Measurements from ENCODE around the gene POLR2J.
A peak's percentile ranks its signal among the peaks of the same experiment; 100 is the strongest.
"Not testable (repeated sequence)": the region's sequence is repeated elsewhere in the genome, so short reads cannot be mapped to it uniquely, and the experiment has no call there.

POLR2J gene

DNA sequence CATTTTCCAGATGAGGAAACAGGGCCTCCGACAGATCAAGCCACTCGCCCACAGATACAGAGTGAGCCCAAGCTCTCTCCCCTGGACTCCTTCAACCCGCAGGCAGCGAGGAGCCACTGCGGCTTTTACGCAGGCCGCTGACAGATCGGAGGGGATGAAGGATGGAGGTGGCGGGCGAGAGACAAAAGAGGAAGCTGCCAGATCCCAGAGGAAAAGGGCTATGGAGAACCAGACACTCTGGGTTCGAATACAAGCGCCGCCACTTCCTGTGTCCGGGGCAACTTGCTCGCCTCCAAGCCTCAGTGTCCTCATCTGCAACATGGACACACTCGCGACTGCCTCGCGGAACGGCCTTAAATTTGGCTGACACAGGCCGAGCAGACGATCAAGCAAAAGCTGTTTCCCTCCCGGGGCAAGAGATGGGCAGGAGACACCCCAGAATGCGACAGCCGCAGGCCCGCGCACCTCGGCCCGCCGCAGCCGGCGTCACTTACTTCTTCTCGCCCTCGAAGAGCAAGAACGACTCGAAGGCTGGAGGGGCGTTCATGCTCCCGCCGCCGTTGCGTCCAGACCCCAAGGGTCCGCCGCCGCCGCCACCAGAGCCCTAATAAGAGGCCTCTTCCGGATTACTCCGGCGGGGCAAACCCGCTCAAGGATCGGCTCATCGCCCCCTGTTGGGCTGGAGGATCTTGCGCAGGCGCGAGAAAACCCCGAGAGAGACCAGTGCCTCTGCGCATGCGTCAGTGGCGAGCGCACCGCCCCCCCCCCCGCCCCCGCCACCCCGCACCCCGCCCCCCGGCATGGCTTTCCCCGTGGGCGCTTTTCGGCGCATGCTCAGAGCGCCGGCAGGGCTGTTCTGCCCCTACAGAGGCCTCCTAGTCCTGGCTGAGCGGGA lies at the start of gene POLR2J:
Gene POLR2J (minus strand): TSS at position 609 of the 895 bp plus-strand sequence. CDS start 62 bp downstream, at position 547.
- peak; percentile 60 to 99 (median 89) for DNase-seq
- intact Hi-C loops (cut with DNase I) = not testable (repeated sequence)

DNA sequence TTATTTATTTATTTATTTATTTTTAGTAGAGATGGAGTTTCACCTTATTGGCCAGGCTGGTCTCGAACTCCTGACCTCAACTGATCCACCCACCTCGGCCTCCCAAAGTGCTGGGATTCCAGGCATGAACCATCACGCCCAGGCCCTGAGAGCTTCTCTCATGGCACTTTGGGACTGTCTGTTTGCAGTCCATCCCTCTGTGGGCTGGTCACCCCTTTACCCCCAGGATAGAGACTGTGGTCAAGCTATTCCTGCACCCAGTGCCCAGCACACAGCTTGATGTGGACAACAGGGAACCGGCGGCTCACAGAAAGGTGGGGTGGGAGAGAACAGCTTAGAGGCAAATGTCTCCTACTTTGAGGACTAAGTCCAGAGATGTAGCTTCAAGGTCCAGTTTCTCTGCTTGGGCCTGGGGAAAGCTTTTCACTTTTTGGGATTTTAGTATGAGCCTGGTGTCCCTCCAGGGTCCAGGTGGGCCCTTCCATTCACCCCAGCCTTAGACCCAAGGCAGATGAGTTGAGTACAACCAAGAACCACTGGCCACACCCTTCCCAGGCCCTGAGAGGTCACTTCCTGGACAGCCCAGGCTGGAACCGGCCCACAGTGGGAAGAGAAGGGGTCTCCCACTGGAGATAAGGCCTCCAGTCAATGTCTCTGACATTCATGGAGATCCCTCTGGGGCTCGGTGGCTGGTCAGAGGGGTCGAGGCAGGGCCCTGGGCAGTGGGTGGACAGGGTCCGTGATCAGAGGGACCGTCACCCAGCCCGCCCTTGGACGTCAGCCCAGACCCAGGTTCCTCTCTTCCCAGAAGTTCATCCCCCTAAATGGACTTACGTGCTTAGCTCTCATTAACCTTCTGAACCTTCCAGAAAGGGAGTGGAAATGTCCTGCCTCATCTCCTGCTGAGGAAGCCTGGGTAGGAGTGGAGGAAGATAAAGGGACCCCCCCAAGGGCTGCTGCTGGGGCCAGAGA lies 49.4 kb upstream of the POLR2J start:
- DNase-seq = peak in 1 of 42 donors; percentile 10
- intact Hi-C loops (cut with DNase I) = not testable (repeated sequence)

DNA sequence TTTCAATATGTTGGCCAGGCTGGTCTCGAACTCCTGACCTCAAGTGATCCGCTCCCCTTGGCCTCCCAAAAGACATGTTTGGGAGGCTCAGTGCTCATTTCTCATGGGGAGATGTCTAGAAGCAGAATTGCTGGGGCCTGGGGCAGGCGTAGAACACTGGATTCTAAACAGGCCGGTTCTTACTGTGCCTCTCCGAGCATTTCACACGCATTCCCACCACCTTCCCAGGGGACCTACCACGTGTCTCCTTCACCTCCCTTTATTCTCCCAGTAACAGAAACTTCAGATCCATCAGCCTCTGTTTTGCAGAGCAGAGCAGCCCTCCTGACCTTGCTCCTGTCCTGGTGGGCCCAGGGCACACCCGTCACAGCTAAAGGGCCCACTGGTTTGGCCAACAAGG lies 48.5 kb upstream of the POLR2J start:
- DNase-seq = not testable (repeated sequence)

DNA sequence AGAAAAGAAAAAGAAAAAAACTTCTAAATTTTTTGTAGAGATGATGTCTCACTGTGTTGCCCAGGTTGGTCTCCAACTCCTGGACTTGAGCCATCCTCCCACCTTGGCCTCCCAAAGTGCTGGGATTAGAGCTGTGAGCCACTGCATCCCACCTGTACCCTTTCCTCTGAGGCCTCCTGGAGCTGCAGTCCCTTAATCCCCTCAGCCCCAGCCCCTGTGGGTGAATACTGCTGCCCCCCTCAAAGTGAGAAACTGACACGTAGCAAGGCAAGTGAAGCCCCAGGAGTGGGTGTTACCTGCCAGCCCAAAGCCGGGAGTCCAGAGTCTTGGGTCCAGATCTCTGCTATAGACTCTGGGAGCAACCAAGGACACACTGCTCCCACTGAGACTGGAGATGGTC lies 46.1 kb upstream of the POLR2J start:
- DNase-seq = peak in 4 of 42 donors; percentile 3 to 31 (median 8)
- intact Hi-C loops (cut with DNase I) = not testable (repeated sequence)

More for the DNA sequence above, 48.5 kb upstream of the POLR2J start:
- intact Hi-C loops (cut with DNase I) = not testable (repeated sequence)

DNA sequence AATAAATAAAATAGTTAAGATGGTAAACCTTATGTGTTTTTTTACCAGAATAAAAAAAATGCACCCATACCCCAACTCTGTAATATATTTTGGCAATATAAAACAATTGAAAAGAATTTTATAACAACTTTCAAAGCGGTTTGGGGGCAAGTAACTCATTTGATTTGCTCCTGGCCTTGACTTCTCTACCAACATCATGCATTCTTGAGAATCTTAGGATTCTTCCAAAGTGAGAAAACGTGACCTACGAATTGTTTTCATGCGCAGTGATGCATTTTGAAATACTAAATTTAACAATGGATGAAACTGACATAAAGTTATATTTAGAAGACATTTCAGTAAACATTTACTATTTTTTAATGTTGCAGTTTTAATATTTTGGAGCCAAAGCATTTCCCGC lies 42.1 kb upstream of the POLR2J start:
- not testable (repeated sequence) for DNase-seq

DNA sequence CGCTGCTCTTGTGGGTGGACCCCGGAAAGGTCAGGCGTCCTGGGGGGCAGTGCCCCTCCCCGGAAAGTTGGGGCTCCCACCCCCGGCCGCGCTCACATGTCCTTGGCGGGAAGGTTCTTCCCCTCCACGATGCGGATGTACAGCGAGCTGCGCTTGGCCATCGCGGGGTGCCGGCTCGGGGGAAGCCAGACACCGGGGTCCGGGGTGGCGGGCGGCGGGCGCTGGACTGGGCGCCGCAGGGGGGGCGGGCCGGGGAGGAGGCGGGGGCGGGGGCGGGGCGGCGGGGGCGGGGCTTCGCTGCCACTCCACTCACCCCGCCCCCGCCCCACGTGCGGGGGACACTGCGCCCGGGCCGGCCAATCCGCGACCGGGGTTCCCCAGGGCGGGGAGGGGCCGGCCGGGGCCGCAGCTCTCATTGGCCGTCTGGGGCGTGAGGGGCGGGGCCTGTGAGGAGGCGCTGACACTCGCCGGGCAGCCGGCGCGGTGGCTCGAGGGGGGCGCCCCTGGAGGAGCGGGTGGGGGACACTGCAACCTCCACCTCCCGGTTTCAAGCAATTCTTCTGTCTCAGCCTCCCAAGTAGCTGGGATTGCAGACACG lies 38.9 kb upstream of the POLR2J start, which contains the start of gene RASA4B:
Gene RASA4B (minus strand): TSS at position 228 of the 598 bp plus-strand sequence. CDS start 67 bp downstream, at position 161.
- DNase-seq = peak in 18 of 42 donors; percentile 2 to 44 (median 17)

More for the DNA sequence above, 42.1 kb upstream of the POLR2J start:
- intact Hi-C loops (cut with DNase I) = not testable (repeated sequence)

DNA sequence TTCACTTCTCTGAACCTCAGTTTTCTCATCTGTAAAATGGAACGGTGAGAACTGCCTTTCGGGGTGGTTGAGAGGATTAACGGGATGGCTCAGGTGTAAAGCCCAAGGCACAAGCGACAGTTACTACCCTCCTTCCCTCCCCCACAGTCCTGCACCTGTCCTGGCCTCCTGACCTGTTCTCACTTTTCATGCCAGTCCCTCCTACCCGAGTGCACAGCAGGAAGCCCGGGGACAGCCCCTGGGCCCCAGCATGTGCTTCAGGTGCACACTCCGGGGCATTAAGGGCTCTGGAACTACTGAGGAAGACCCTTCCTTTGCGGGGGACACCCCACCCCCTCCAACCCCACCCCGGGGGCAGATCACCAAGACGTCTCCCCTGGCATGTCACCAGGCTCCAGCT lies 38.2 kb upstream of the POLR2J start:
- intact Hi-C loops (cut with DNase I); DNase-seq: not testable (repeated sequence)

More for the DNA sequence above, 38.9 kb upstream of the POLR2J start, which contains the start of gene RASA4B:
- intact Hi-C loops (cut with DNase I) = not testable (repeated sequence)

DNA sequence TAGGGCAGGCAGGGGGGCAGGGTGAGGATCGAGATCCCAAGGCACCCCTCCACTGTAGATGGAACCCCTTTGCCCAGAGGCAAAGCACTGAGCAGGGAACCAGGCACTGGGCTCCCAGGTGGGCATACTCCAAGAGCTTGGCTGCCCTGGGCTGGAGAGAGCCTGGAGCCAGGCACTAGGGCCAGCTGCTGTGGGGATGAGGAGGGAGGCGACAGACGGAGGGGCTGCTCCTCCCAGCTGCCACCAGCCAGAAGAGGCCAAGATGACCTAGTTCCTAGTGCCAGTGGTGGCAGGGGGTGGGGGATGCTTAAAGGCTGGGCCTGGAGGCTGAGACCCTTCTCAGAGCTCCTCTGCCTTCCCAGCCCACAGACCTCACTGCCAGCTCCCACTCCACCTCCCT lies 37.2 kb upstream of the POLR2J start:
- intact Hi-C loops (cut with DNase I); DNase-seq: not testable (repeated sequence)

DNA sequence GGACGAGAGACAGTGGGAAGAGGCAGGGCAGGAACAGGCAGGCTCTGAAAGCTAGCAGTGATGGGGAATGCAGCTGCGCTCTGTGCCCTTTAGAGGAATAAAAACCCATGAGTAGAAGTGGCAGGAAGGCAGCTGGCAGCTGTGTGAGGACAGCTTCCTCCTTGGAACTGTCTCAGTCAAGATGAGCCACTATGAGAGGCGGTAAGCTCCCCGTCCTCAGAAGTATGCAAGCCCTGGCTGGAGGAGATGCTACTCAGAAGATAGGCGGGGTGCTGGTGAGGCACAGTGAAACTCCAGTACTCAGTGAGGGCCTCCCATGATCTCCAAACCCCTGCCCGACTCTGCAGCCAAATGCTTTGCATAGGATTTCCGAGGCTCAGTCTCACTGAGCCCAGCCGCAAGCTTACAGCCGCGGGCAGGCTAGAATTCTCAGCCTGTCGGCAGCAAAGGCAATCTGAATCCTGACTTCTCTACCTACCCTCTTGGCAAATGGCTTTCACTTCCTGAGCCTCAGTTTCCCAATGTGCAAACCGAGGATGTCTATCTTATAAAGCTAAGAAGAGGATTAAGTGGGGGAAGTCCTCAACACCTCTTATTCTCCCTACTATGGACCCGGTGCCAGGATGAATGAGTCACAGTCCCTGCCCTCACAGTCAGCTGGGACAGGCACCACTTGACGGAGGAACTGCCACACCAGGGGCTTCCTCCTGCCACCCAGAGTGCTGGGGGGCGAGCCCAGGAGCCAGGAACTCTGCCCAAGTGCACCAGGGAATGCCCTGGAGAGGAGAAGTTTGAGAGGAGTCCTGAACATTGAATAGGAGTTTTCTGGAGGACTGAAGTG lies 36.4 kb upstream of the POLR2J start:
- intact Hi-C loops (cut with DNase I) = not testable (repeated sequence)
- DNase-seq = peak in 2 of 42 donors; percentile 5 to 15

DNA sequence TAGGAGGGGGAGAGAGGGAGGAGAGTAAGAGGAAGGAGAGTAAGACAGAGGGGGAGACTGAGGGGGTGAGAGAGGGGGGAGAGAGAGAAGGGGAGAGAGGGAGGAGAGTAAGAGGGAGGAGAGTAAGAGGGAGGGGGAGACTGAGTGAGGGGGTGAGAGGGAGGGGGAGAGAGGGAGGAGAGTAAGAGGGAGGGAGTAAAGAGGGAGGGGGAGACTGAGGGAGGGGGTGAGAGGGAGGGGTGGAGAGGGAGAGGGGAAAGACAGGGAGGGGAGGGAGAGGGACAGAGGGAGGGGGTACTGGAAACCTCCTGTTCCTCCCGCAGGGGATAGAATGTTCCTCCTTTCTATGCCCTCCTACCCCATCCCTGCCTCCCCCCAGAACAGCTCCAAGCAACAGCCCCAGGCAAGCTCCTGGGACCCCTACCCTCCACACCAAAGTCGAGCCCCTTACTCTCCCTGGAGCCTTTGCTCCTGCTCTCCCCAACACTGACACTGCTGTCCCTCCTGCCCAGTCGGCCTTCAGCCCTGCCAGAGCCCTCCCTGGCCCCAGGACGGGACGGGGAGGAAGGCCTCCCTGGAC lies 34.0 kb upstream of the POLR2J start:
- intact Hi-C loops (cut with DNase I) = not testable (repeated sequence)
- DNase-seq = peak in 33 of 42 donors; percentile 4 to 84 (median 28)

DNA sequence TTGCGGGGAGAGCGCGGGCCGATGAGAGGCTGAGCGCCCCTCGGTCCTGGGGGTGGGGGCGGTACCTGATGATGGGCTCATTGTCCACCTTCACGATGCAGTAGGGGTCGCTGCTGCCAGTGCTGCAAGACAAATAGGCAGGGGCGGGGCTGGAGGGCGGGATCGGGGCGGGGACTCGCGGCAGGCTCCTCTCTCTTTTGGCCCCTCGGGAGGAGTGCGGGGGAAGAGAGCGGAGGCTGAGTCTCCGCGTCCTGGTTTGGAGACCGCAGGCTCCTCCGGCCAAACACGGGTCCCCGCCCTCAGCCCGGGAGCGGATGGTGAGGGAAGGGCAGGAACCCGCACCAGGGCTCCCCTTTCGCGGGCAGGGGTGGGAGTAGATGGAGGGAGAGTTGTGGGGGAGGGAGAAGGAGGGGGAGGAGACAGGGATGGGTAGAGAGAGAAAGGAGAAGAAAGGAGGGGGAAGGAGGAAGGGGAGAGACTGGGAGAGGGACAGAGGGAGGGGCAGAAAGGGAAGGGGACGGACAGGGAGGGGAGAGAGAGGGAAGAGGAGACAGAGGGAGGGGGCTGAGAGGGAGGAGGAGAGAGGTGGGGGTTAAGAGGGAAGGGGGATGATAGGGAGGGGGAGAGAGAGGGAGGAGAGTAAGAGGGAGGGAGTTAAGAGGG lies 33.3 kb upstream of the POLR2J start:
- intact Hi-C loops (cut with DNase I); DNase-seq: not testable (repeated sequence)

DNA sequence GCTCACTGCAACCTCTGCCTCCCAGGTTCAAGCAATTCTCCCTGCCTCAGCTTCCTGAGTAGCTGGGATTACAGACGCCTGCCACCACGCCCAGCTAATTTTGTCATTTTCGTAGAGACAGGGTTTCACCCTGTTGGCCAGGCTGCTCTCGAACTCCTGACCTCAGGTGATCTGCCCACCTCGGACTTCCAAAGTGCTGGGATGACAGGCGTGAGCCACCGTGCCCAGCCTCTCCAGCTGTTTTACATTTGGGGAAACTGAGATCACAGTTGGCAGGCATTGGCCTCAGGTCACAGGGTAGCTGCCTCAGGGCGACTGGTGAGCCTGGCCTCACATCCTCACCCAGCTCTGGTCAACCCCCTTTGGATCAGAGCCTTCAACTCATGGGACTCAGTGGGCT lies 31.9 kb upstream of the POLR2J start:
- DNase-seq = peak in 3 of 42 donors; percentile 5 to 36 (median 16)
- intact Hi-C loops (cut with DNase I) = not testable (repeated sequence)

DNA sequence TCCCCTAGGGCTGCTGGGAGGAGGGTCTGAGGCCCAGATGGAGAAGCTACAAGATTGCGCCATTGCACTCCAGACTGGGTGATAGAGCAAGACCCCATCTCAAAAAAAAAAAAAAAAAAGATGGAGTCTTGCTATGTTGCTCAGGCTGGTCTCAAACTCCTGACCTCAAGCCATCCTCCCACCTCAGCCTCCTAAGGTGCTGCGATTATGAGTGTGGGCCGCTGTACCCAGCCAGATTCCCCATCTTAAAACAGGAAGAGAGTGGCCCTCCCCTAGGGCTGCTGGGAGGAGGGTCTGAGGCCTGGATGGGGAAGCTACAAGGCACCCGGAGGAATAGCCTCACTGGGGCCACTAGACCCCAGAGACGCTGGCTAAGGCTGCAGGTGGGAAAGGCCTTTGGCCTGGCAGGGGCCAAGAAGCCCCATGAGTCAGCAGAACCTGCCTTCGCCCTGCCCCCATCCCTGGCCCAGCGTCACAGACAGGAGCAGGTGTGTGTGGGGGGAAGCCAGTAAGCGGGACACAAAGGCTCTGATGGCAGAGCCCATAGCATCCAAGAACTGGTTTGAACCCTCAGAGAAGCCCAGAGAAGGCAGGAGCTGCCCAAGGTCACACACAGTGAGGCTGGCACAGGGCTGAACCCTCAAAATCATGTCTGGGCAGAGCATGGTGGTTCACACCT lies 28.8 kb upstream of the POLR2J start:
- peak in 7 of 42 donors; percentile 3 to 23 (median 12) for DNase-seq
- intact Hi-C loops (cut with DNase I) = not testable (repeated sequence)

DNA sequence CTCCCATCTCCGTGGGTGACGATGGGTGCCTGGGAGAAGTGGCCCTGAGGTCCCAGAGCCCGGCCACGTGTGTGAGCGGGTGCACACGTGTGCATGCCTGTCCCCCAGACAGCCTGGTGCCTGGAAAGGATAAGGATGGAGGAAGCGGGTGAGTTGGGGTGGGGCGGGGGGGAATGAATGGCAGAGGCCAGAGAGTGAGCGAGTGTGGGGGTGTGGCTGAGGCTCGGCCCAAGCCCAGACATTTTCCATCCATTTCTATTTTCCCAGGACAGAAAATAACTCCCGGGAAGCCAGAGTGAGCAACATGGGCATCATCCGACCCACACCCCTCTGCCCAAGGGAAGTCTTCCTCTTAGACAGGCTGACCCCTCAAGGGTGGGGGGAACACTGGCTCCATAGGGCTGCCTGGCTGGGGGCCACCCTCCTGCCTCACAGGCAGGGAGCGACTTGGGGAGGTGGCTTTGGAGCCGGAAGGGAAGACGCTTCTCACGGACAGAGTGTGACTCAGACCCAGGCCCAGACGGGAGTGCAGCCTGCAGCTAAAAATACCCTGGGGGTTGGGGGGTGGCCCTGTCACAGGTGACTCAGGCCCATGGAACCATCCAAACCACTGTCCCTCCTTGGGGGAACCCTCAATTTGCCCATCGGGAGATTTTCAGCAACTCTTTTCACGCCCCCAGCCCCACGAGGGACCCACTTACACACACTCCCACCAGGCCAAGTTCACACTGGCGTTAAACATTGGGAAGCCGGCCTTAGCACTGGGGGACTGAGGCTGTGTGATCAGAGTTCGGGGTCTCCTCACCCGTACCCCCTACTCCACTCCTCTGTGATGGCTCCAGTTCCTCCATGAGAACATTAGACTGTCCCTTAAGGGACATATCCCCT lies 26.8 kb upstream of the POLR2J start:
- intact Hi-C loops (cut with DNase I) = not testable (repeated sequence)
- DNase-seq = peak in 3 of 42 donors; percentile 6 to 8 (median 6)

DNA sequence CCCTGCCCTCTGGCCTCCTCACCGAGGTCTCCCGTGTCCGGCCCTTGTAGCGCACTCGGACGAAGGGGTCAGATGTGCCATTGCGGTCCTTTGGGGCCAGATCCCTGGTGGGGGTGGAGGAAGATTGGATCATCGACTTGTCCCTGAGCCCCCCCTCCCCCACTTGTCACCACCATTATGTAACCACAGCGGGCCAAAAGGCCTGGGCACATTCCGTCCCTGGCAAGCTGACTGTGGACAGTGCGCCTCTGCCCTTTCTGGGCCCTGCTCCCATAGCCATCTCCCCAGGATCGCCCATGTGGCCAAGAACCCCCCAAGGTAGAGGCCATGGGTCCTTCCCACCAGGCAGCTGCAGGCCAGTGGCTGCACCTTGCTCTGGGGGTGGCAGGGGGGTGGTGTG lies 24.4 kb upstream of the POLR2J start:
- not testable (repeated sequence) for DNase-seq

More for the DNA sequence above, 24.4 kb upstream of the POLR2J start:
- intact Hi-C loops (cut with DNase I) = not testable (repeated sequence)
